Measurements from ENCODE around the gene NMNAT3. TPM values are rescaled to one million over a fixed set of nuclear protein-coding genes. Genes with fewer than 3 reads are reported as not detected.

Gene NMNAT3
- total RNA-seq, 1 donor from 2014 or later: 13.6 TPM

- peaks cover 13% of the 10 kb centered on the region for H3K27me3 Mint-ChIP-seq (ENCODE audit: low read depth)
- no peak overlapping the region for H3K4me3 Mint-ChIP-seq
- peaks cover 3% of the 10 kb centered on the region for H3K4me1 Mint-ChIP-seq
- DNase-seq (ENCODE audit: low spot score in 2 of 2, unreplicated experiment in 2 of 2): no peak
- H3K27ac Mint-ChIP-seq: no peak overlapping the region
- no peaks in the 10 kb centered on the region for H3K9me3 Mint-ChIP-seq
- TF ChIP-seq CTCF (IDR thresholded peaks at IDR 0.05; ENCODE audit: unreplicated experiment): no peak
- H3K36me3 Mint-ChIP-seq: no peaks in the 10 kb centered on the region
Measured at GRCh38 chr3:139715166-139715565, 37.4 kb upstream of the NMNAT3 start.

GRCh38 chr3:139710212-139710611 is 32.4 kb upstream of the NMNAT3 start:
- H3K4me1 Mint-ChIP-seq: no peaks in the 10 kb centered on the region
- H3K27ac Mint-ChIP-seq: no peak overlapping the region
- peaks cover 33% of the 10 kb centered on the region for H3K27me3 Mint-ChIP-seq (ENCODE audit: low read depth)
- no peak for DNase-seq (ENCODE audit: low spot score in 2 of 2, unreplicated experiment in 2 of 2)
- no peaks in the 10 kb centered on the region for H3K36me3 Mint-ChIP-seq
- no peak overlapping the region for H3K4me3 Mint-ChIP-seq
- TF ChIP-seq CTCF (IDR thresholded peaks at IDR 0.05; ENCODE audit: unreplicated experiment): no peak
- H3K9me3 Mint-ChIP-seq: no peaks in the 10 kb centered on the region

GRCh38 chr3:139705631-139706030 is 27.9 kb upstream of the NMNAT3 start:
- no peak for TF ChIP-seq CTCF (IDR thresholded peaks at IDR 0.05; ENCODE audit: unreplicated experiment)
- peaks cover 42% of the 10 kb centered on the region for H3K27me3 Mint-ChIP-seq (ENCODE audit: low read depth)
- peaks cover 3% of the 10 kb centered on the region for H3K9me3 Mint-ChIP-seq
- no peak overlapping the region for H3K4me3 Mint-ChIP-seq
- DNase-seq (ENCODE audit: low spot score in 2 of 2, unreplicated experiment in 2 of 2): no peak
- no peak overlapping the region for H3K27ac Mint-ChIP-seq
- no peaks in the 10 kb centered on the region for H3K4me1 Mint-ChIP-seq
- H3K36me3 Mint-ChIP-seq: no peaks in the 10 kb centered on the region

- no peak for TF ChIP-seq CTCF (IDR thresholded peaks at IDR 0.05; ENCODE audit: unreplicated experiment)
- no peaks in the 10 kb centered on the region for H3K36me3 Mint-ChIP-seq
- peaks cover 5% of the 10 kb centered on the region for H3K27me3 Mint-ChIP-seq (ENCODE audit: low read depth)
- no peak overlapping the region for H3K27ac Mint-ChIP-seq
- no peak for DNase-seq (ENCODE audit: low spot score in 2 of 2, unreplicated experiment in 2 of 2)
- no peaks in the 10 kb centered on the region for H3K9me3 Mint-ChIP-seq
- no peak overlapping the region for H3K4me3 Mint-ChIP-seq
- peaks cover 4% of the 10 kb centered on the region for H3K4me1 Mint-ChIP-seq
Measured at GRCh38 chr3:139696314-139696604, 18.5 kb upstream of the NMNAT3 start.

- peaks cover 4% of the 10 kb centered on the region for H3K4me1 Mint-ChIP-seq
- H3K36me3 Mint-ChIP-seq: no peaks in the 10 kb centered on the region
- no peak overlapping the region for H3K4me3 Mint-ChIP-seq
- no peak for DNase-seq (ENCODE audit: low spot score in 2 of 2, unreplicated experiment in 2 of 2)
- no peaks in the 10 kb centered on the region for H3K9me3 Mint-ChIP-seq
- peaks cover 5% of the 10 kb centered on the region for H3K27me3 Mint-ChIP-seq (ENCODE audit: low read depth)
- no peak for TF ChIP-seq CTCF (IDR thresholded peaks at IDR 0.05; ENCODE audit: unreplicated experiment)
- no peak overlapping the region for H3K27ac Mint-ChIP-seq
Measured at GRCh38 chr3:139695426-139696313, 17.9 kb upstream of the NMNAT3 start.

Measured in mesothelial cell of epicardium (in vitro differentiated cells).